ENCODE data around the gene ZNF728. TPM values are rescaled to one million over a fixed set of nuclear protein-coding genes. Genes with fewer than 3 reads are reported as not detected.

The ZNF728 gene
- total RNA-seq (ENCODE audit: low replicate concordance) = not detected in 2 replicates

- Histone ChIP-seq H3K4me3 (no peak within 1 kb of the TSS), H3K4me2 (no peak within 1 kb of the TSS), H3F3A (ENCODE audit: low read depth) (no peaks in the 10 kb centered on the region), H3K36me3 (peaks cover 3% of the 10 kb centered on the region), H3K9me3 (ENCODE audit: low read depth) (peaks cover 4% of the 10 kb centered on the region), H3K27ac (no peak within 1 kb of the TSS), H3K4me1 (no peaks in the 10 kb centered on the region), H2AFZ (replicated peaks) (no peak within 1 kb of the TSS), H4K20me1 (ENCODE audit: low read depth) (no peaks in the 10 kb centered on the region), H3K9ac (no peak within 1 kb of the TSS), H3K27me3 (no peaks in the 10 kb centered on the region), H3K79me2 (ENCODE audit: low read depth) (no peaks in the 10 kb centered on the region)
- Mint-ChIP-seq H3K36me3 (no peaks in the 10 kb centered on the region), H3K27me3 (ENCODE audit: insufficient read depth, low read depth) (peaks cover 4% of the 10 kb centered on the region), H3K9me3 (peaks cover 46% of the 10 kb centered on the region), H3K4me3 (no peak within 1 kb of the TSS), H3K4me1 (no peaks in the 10 kb centered on the region), H3K27ac (no peak within 1 kb of the TSS)
- DNase-seq (ENCODE audit: low spot score) = no peak
- TF ChIP-seq EZH2 (IDR thresholded peaks at IDR 0.05) (no peak), CTCF (IDR thresholded peaks at IDR 0.05) (no peak), EZH2phosphoT487 (IDR thresholded peaks at IDR 0.05) (no peak)
Observed at GRCh38 chr19:23002690-23003422, at the start of gene ZNF728. Gene ZNF728, minus strand, starts transcription at chr19:23003176. Its CDS starts 146 bp downstream, at chr19:23003030.

GRCh38 chr19:23052349-23052748 lies 49.4 kb upstream of the ZNF728 start:
- Mint-ChIP-seq H3K36me3 (peaks cover 4% of the 10 kb centered on the region), H3K9me3 (peaks cover 71% of the 10 kb centered on the region), H3K4me3 (no peak overlapping the region), H3K4me1 (no peaks in the 10 kb centered on the region), H3K27ac (no peak overlapping the region), H3K27me3 (ENCODE audit: insufficient read depth, low read depth) (peaks cover 4% of the 10 kb centered on the region)
- no peak for DNase-seq (ENCODE audit: low spot score)
- Histone ChIP-seq H3K9me3 (ENCODE audit: low read depth) (peaks cover 3% of the 10 kb centered on the region), H3K9ac (no peak overlapping the region), H3K27ac (no peak overlapping the region), H3K36me3 (no peaks in the 10 kb centered on the region), H3K4me2 (no peak overlapping the region), H3K4me1 (no peaks in the 10 kb centered on the region), H4K20me1 (ENCODE audit: low read depth) (no peaks in the 10 kb centered on the region), H2AFZ (replicated peaks) (no peak overlapping the region), H3K27me3 (no peaks in the 10 kb centered on the region), H3F3A (ENCODE audit: low read depth) (no peaks in the 10 kb centered on the region), H3K4me3 (no peak overlapping the region), H3K79me2 (ENCODE audit: low read depth) (no peaks in the 10 kb centered on the region)
- TF ChIP-seq EZH2 (IDR thresholded peaks at IDR 0.05) (no peak), EZH2phosphoT487 (IDR thresholded peaks at IDR 0.05) (no peak), CTCF (IDR thresholded peaks at IDR 0.05) (no peak)

- Histone ChIP-seq H3K27me3 (no peaks in the 10 kb centered on the region), H3K36me3 (no peaks in the 10 kb centered on the region), H2AFZ (replicated peaks) (no peak overlapping the region), H3K79me2 (ENCODE audit: low read depth) (no peaks in the 10 kb centered on the region), H3K4me2 (no peak overlapping the region), H4K20me1 (ENCODE audit: low read depth) (no peaks in the 10 kb centered on the region), H3K9ac (no peak overlapping the region), H3F3A (ENCODE audit: low read depth) (no peaks in the 10 kb centered on the region), H3K9me3 (ENCODE audit: low read depth) (peaks cover 4% of the 10 kb centered on the region), H3K4me3 (no peak overlapping the region), H3K4me1 (no peaks in the 10 kb centered on the region), H3K27ac (no peak overlapping the region)
- H3K9me3 Mint-ChIP-seq = peaks cover 77% of the 10 kb centered on the region
- H3K36me3 Mint-ChIP-seq = no peaks in the 10 kb centered on the region
- no peaks in the 10 kb centered on the region for H3K27me3 Mint-ChIP-seq (ENCODE audit: insufficient read depth, low read depth)
- no peak for DNase-seq (ENCODE audit: low spot score)
- TF ChIP-seq EZH2 (IDR thresholded peaks at IDR 0.05) = no peak
- no peak for TF ChIP-seq CTCF (IDR thresholded peaks at IDR 0.05)
- no peak for TF ChIP-seq EZH2phosphoT487 (IDR thresholded peaks at IDR 0.05)
- no peak overlapping the region for H3K4me3 Mint-ChIP-seq
- no peaks in the 10 kb centered on the region for H3K4me1 Mint-ChIP-seq
- no peak overlapping the region for H3K27ac Mint-ChIP-seq
Observed at GRCh38 chr19:23049256-23049655, 46.3 kb upstream of the ZNF728 start.
